GM12873 (cell line): ENCODE data around the gene EPHB2.

ENCODE experiments used
- CTCF ChIP-seq: IDR thresholded peaks from 2 replicates; pipeline ENCODE4 v1.5.1; 2012; ENCODE audit warnings: low read depth, mild to moderate bottlenecking, moderate library complexity, low read length, control low read depth; ENCODE audit not compliant: insufficient read depth; ENCODE audit errors: missing control alignments

EPHB2 gene

GRCh38 chr1:22874785-22875184 lies 164.1 kb downstream of the EPHB2 start:
- no peak for TF ChIP-seq CTCF

- no peak for TF ChIP-seq CTCF
Observed at GRCh38 chr1:22875241-22875640, 164.6 kb downstream of the EPHB2 start.

DNA sequence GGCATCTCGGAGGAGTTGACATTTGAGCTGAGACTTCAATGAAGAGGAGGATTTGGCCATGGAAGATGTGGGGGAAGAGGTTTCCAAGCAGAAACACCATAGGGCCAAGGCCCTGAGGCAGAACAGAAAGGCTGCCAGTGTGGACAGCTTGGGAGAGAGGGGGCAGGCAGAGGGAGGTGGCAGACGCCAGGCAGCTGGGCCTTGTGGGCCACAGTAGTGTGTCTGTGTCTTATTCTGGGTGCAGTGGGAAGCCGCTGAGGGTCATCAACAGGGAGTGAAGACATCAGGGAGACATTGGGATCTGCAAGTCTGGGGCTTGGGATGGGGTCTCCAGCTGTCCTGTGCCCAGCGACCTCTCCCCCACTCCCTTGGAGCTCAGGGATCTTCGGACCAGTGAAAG lies 165.2 kb downstream of the EPHB2 start:
- no peak for TF ChIP-seq CTCF

DNA sequence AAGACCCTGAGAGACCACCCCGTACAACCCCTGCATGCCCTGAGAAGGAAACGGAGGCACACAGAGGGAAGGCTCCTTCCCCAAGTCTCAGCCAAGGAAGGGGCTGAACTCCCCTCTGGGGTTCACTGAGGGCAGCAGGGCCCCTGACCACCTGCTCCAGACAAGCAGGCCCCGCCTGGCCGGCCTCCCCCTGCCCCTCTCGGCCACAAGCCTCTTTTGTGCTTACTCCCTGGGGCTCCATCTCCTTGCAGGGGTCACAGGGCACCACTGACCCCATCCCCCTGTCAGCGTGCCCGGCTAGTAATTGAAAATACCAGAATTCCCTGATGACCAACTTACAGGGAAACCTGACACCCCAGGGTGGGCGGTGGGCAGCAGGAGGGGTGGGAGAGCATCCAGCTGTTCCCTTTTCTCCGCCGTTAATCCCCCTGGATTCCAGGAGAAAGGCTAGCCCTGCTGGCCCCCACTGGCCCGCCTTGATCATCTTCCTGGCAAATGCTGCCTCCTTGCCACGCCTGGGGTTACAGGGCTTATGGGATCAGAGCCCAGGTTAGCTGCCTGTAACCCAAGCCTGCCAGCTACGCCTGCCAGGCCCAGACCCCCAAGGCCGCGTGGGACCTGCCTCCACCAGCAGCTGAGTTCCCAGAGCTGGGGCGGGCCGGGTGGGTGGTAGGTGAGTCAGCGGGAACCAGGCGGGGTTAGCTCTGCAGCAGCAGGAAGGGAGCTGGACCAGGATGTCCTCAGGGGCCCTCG lies 165.9 kb downstream of the EPHB2 start:
- TF ChIP-seq CTCF, result no peak

DNA sequence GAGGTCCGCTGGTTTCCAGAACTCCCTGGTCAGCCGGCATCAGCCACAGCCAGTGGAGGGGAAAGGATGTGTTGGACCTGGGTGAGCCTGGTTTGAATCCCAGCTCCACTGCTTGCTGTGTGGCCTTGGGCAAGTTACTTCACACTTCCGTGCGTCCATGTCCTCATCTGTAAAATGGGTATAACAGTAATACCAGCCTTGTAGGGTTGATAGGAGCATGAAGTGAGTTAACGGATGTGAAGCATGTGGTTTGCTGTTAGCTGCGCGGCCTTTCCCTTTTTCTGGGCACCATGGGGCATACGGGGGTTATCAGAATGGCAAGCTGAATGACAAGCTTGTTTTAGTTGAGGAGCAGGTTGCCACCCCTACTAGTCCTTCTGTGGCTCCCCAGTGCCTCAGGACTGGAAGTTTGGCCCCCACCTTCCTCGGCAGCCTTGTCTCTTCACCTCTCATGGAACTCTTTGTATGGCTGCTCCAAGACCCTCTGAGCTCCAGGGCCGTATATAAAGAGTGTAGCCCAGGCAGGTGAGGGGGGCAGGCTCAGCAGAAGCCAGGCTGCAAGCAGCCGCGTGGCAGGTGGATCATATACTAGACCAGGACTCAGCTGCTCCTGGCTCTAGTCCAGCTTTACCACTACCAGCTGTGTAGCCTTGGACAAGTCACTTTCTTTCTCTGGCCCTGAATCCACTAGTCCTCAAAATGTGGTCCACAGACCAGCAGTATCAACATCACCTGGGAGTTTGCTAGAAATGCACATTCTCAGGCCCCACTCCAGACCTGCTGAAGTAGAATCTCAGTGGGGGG lies 166.7 kb downstream of the EPHB2 start:
- TF ChIP-seq CTCF, result no peak

GRCh38 chr1:22877980-22878379 lies 167.3 kb downstream of the EPHB2 start:
- TF ChIP-seq CTCF, result no peak

GRCh38 chr1:22878626-22879025 lies 168.0 kb downstream of the EPHB2 start:
- no peak for TF ChIP-seq CTCF
